ENCODE data around the gene SNRPE.

DNA sequence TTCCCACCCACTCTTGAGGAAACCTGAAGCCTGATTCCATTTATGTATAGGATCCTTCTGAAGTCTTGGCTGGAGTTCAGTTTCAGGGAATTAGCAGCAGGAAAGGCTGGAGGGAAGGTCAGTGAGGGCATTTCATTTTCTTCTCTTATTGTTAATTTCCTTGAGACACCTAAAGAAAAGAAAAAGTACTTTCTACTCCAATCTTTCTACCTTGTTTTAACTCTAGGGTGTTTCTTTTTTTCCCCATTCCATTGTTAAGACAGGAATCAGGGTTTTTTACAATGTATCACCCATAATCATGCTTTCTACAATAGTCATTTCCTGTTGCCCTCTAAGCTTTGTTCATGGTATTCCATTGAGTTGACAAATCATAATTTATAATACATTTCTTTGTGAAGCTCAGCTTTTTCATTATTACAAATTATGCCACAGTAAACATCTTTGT lies 27.4 kb downstream of the SNRPE start:
- TF ChIP-seq GATAD2A (CRISPR knock-in tag; IDR thresholded peaks at IDR 0.05), result no peak
- TF ChIP-seq FOXA1 (IDR thresholded peaks at IDR 0.05), result no peak
- TF ChIP-seq FOXA1 (CRISPR knock-in tag; IDR thresholded peaks at IDR 0.05), result no peak
- TF ChIP-seq ZNF136 (CRISPR knock-in tag; IDR thresholded peaks at IDR 0.05; ENCODE audit: low read depth), result no peak
- no peak for TF ChIP-seq SRSF4 (IDR thresholded peaks at IDR 0.05; ENCODE audit: low read depth, low read length, poor library complexity, severe bottlenecking)
- TF ChIP-seq, protein P1, sequence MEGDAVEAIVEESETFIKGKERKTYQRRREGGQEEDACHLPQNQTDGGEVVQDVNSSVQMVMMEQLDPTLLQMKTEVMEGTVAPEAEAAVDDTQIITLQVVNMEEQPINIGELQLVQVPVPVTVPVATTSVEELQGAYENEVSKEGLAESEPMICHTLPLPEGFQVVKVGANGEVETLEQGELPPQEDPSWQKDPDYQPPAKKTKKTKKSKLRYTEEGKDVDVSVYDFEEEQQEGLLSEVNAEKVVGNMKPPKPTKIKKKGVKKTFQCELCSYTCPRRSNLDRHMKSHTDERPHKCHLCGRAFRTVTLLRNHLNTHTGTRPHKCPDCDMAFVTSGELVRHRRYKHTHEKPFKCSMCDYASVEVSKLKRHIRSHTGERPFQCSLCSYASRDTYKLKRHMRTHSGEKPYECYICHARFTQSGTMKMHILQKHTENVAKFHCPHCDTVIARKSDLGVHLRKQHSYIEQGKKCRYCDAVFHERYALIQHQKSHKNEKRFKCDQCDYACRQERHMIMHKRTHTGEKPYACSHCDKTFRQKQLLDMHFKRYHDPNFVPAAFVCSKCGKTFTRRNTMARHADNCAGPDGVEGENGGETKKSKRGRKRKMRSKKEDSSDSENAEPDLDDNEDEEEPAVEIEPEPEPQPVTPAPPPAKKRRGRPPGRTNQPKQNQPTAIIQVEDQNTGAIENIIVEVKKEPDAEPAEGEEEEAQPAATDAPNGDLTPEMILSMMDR (CRISPR knock-in tag; IDR thresholded peaks at IDR 0.05), result no peak
- TF ChIP-seq, protein P2, sequence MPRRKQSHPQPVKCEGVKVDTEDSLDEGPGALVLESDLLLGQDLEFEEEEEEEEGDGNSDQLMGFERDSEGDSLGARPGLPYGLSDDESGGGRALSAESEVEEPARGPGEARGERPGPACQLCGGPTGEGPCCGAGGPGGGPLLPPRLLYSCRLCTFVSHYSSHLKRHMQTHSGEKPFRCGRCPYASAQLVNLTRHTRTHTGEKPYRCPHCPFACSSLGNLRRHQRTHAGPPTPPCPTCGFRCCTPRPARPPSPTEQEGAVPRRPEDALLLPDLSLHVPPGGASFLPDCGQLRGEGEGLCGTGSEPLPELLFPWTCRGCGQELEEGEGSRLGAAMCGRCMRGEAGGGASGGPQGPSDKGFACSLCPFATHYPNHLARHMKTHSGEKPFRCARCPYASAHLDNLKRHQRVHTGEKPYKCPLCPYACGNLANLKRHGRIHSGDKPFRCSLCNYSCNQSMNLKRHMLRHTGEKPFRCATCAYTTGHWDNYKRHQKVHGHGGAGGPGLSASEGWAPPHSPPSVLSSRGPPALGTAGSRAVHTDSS (CRISPR knock-in tag; conservative IDR thresholded peaks at IDR 0.05), result no peak
- TF ChIP-seq MAFF (IDR thresholded peaks at IDR 0.05; ENCODE audit: low read depth, low read length), result no peak
- no peak for TF ChIP-seq RARA (CRISPR knock-in tag; IDR thresholded peaks at IDR 0.05)
- no peak for TF ChIP-seq NFYB (CRISPR knock-in tag; IDR thresholded peaks at IDR 0.05)
- TF ChIP-seq ZNF446 (CRISPR knock-in tag; IDR thresholded peaks at IDR 0.05), result no peak
- no peak for TF ChIP-seq RELA (CRISPR knock-in tag; IDR thresholded peaks at IDR 0.05)
- TF ChIP-seq, protein P3, sequence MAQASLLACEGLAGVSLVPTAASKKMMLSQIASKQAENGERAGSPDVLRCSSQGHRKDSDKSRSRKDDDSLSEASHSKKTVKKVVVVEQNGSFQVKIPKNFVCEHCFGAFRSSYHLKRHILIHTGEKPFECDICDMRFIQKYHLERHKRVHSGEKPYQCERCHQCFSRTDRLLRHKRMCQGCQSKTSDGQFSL (CRISPR knock-in tag; IDR thresholded peaks at IDR 0.05), result no peak
- no peak for TF ChIP-seq RBFOX2 (IDR thresholded peaks at IDR 0.05; ENCODE audit: low read depth, low read length)

Data from HepG2 (cell line).